ENCODE results near the gene UBE2E3.

DNA sequence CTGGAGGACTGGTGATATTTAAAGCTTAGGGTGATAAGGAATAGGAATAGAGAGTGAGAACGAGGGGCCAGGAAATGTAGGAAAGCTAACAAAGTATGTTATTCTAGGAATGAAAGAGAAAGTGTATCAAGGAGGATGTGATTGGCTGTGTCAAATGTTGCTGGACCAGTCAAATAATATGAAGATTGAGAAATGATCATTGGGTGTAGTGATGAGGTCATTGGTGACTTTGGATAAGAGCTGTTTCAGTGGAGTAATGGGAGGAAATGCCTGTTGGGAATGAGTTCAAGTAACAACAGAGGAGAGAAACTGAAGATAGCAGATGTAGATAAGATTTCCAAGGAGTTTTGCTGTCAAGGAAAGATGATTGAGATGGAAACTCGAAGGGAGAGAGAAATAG is 74.4 kb downstream of the UBE2E3 start:
- TF ChIP-seq, protein P1, sequence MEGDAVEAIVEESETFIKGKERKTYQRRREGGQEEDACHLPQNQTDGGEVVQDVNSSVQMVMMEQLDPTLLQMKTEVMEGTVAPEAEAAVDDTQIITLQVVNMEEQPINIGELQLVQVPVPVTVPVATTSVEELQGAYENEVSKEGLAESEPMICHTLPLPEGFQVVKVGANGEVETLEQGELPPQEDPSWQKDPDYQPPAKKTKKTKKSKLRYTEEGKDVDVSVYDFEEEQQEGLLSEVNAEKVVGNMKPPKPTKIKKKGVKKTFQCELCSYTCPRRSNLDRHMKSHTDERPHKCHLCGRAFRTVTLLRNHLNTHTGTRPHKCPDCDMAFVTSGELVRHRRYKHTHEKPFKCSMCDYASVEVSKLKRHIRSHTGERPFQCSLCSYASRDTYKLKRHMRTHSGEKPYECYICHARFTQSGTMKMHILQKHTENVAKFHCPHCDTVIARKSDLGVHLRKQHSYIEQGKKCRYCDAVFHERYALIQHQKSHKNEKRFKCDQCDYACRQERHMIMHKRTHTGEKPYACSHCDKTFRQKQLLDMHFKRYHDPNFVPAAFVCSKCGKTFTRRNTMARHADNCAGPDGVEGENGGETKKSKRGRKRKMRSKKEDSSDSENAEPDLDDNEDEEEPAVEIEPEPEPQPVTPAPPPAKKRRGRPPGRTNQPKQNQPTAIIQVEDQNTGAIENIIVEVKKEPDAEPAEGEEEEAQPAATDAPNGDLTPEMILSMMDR (IDR thresholded peaks at IDR 0.05 in 4 of 5, conservative IDR thresholded peaks at IDR 0.05 in 1 of 5): no peak
- no peak for TF ChIP-seq POLR2A (IDR thresholded peaks at IDR 0.05)

All from gastrocnemius medialis (tissue), 4 donors.